Skeletal muscle cell (primary cell): ENCODE measurements around the gene UPB1.
"Not testable (repeated sequence)": the region's sequence is repeated elsewhere in the genome, so short reads cannot be mapped to it uniquely, and the experiment has no call there.

Experiments used
- DNase-seq: peaks from one replicate; pipeline ENCODE4 v3.0.0-alpha.2; 2010; ENCODE audit warnings: low read depth
- H3K4me3 ChIP-seq: 2 replicates; pipeline ENCODE4 v1.5.1; 2011; ENCODE audit warnings: low read depth, mild to moderate bottlenecking, control low read depth, low read length, moderate library complexity

Gene UPB1

DNA sequence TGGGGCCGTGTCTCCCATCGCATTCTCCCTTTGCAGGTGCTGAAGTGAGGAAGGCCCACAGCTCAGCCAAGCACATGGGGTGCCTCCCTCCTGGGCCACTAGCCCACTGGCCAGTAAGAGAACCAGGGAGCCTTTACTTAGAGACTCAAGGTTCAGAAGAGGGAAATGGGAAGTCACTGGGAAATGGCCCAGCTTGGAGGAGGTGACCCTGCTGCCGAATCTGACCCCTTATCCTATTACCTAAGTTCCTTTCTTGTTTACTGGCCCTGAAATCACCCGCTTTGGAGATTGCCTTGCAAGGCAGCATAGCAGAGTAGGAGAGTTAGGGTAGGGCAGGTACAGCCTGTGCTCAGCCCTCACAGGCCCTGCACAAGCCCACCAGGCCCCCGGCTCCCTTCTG lies 24.4 kb downstream of the UPB1 start:
- H3K4me3 ChIP-seq: no peak overlapping the region
- DNase-seq: no peak

DNA sequence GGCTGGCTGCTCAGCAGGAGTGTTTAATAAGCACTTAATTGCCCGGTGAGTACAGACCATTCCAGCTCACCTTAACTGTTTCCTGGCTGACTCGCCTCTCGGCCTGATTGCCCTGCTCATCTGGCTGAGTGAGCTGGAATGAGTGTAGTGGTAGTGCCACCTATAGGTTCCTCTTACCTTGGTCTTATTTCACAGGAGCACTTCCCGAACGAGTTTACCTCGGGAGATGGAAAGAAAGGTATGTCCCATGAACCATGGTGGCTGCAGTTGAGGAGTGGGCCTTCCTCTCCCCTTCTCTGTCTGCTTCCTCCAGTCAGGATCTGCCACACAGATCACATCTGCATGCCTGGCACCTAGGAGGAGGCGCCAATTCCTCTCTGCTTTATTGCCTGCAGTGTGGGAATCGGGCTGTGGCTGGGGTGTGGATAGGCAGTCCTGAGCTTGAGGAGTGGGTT lies 26.7 kb downstream of the UPB1 start:
- DNase-seq: no peak
- no peak overlapping the region for H3K4me3 ChIP-seq

- DNase-seq: no peak
- no peak overlapping the region for H3K4me3 ChIP-seq
Observed at GRCh38 chr22:24523873-24524272, 28.7 kb downstream of the UPB1 start.

GRCh38 chr22:24525416-24526037 lies 30.4 kb downstream of the UPB1 start:
- no peak overlapping the region for H3K4me3 ChIP-seq
- DNase-seq: no peak

DNA sequence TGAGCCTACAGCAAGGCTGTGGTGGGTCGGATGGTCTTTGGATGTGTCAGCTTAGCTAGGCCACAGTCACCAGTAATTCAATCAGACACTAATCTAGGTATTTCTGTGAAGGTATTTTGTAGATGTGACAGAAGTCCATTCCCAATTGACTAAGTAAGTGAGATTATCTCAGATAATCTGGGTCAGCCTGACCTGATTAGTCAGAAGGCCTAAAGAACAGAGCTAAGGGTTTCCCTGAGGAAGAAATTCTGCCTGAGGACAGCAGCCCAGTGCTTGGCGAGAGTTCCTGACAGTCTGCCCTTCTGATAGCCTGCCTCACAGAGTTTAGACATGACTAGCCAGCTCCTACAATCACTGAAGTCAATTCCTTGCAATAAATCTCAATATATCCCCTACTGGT lies 31.1 kb downstream of the UPB1 start:
- no peak overlapping the region for H3K4me3 ChIP-seq
- DNase-seq: no peak

DNA sequence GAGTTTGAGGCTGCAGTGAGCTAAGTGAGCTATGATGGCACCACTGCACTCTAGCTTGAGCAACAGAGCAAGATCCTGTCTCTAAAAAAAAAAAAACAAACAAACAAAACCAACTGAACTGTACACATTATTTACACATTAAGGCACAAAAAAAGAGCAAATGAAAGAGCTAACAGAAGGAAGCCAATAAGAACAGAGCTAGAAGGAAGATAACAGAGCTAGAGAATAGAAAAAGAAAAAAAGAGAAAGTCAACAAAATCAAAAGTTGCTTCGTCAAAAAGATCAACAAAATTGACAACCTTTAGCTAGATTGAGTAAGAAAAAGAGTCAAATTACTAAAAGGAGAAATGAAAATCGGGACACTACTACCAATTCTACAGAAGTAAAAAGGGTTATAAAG lies 34.8 kb downstream of the UPB1 start:
- no peak for DNase-seq

DNA sequence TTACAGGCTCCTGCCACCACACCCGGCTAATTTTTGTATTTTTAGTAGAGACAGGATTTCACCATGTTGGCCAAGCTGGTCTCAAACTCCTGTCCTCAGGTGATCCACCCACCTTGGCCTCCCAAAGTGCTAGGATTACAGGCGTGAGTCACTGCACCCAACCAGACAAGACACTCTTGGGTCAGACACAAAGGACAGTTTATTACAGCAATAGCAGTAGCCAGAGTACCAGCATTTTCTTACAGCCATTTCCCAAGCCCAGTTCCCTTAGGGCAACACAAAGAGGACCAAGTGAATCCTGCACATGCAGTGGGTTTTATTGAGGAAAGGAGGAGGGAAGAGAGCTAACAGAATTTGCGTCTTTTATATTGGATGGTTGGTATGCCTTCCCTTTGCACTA lies 35.8 kb downstream of the UPB1 start:
- H3K4me3 ChIP-seq, DNase-seq: not testable (repeated sequence)

More for the DNA sequence above, 34.8 kb downstream of the UPB1 start:
- H3K4me3 ChIP-seq: no peak overlapping the region

DNA sequence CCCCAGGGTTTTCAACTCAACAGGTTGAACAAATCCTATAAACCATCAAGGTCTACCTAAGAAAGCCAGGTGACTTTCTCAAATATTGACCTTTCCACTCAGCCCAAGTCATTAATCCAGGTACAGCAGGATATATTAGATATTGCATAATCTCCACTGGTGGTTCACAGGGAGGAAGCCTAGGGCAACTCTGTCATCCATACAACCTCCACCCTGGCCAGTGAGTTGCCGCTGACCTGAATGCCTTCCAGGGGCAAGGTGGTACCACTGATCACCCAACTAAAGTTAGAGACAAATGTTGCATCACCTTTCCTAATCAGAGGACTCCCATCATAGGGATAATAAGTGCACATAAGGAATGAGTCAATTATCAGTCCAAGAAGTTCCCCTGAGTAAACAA lies 36.9 kb downstream of the UPB1 start:
- no peak overlapping the region for H3K4me3 ChIP-seq
- no peak for DNase-seq

GRCh38 chr22:24535348-24535747 lies 40.2 kb downstream of the UPB1 start:
- H3K4me3 ChIP-seq: no peak overlapping the region
- no peak for DNase-seq

GRCh38 chr22:24536089-24536488 lies 41.0 kb downstream of the UPB1 start:
- no peak for DNase-seq
- no peak overlapping the region for H3K4me3 ChIP-seq

DNA sequence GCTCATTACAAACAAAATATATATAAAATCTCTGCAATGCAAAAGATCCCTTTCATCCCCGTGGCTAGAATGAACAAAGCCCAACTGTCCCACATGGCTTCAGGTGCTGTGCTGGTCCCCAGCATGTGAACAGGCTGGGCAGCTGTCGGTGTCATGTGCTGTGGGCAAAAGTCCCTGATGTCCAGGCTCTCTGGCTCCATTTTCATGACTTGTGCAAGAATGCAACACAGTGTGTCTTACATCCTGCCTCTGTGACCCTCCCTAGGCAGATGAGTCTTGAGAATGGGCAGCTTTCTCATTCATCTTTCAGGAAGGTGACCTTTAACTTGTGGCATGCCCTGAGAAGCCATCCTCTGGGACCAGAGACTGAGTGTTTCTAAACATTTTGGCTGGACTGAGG lies 45.3 kb downstream of the UPB1 start:
- H3K4me3 ChIP-seq: no peak overlapping the region
- DNase-seq: no peak

GRCh38 chr22:24541681-24542515 lies 46.8 kb downstream of the UPB1 start:
- DNase-seq: no peak
- no peak overlapping the region for H3K4me3 ChIP-seq

DNA sequence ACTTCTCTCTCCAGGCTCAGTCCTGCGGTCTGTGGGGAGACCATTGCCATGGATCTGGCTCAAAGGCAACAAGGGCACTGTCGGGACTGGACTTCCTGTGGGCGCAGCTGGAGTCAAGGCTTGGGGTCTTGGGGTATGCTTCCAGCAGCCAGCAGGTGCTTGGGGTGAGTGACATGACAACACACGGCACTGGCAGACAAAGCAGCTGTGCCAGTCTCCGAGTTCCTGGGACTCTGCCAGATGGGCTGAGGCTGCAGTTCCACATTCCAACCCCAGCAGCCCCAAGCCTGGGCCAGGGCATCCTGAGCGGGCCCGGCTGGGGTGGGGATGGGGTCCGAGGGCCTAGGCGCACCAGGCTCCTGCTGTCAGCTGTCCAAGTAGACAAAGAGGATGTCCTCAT lies 47.5 kb downstream of the UPB1 start:
- no peak overlapping the region for H3K4me3 ChIP-seq
- DNase-seq: no peak

DNA sequence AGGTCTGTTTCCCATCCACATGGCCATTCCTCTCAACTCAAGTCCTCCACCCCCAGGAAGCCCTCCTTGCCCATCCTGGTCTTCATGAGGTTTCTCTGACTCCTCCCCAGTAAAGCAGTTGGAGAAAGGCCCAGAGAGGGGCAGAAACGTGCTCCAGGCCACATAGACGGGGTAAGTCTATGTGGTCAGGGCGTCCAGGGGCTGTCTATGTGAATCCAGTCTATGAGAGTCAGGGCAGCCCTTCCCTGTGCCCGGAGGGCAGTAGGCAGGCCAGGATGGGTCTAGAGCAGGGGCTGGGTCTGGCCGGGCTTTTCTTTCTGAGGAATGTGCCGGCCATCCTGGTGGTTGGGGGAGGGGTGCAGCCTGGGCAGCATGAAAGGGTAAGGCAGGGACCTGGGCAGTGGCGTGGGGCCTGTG lies 48.1 kb downstream of the UPB1 start:
- no peak overlapping the region for H3K4me3 ChIP-seq
- DNase-seq: no peak

DNA sequence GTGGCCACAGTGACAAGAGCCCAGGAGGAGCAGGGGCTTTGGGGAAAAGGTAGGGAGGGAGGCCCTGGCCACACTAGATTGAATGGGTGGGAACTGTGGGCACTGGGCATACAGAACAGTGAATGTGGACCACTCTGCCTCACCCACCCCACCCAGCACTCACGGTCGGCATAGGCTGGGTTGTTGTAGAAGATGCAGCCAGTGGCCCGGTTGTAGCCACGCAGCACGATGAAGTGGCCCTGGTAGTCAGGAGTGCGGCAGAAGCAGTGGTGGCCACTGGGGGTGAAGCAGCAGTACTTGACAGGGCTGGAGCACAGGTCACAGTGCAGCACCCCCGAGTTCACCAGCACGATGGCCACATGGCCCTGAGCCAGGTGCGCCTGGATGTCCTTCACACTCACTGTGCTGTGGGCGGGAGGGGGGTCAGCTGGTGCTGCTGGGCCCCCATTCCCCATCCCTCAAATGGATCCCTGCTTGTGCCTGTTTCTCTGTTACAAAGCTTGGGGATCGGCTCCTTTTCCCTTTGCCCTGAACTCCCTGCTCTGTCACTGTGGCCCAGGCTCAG lies 48.6 kb downstream of the UPB1 start:
- H3K4me3 ChIP-seq: no peak overlapping the region
- no peak for DNase-seq

DNA sequence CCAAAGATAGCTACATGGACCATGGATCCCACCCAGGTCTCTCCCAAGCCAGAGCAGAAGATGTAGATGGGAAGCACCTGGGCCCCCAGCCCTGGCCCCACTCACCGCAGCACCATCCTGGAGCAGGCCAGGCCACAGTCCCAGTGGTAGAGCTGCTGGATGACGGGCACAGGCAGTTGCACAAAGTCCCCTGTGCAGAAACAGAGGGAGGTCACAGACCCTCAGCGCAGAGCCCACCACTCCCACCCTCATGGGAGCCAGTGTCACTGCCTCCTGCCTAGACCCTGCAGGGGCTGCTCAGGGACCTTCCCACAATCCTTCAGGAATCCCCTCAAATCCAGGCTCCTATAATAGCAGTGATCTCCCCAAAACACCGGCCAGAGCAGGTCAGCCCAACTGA lies 53.7 kb downstream of the UPB1 start:
- DNase-seq: no peak
- H3K4me3 ChIP-seq: no peak overlapping the region

GRCh38 chr22:24550028-24550901 lies 55.1 kb downstream of the UPB1 start:
- DNase-seq: no peak
- no peak overlapping the region for H3K4me3 ChIP-seq

GRCh38 chr22:24550902-24551435 lies 55.8 kb downstream of the UPB1 start:
- no peak overlapping the region for H3K4me3 ChIP-seq
- no peak for DNase-seq

GRCh38 chr22:24552503-24553286 lies 57.6 kb downstream of the UPB1 start:
- not testable (repeated sequence) for DNase-seq, H3K4me3 ChIP-seq
